Measurements from ENCODE around the gene ERMAP.
"Not testable (repeated sequence)": the region's sequence is repeated elsewhere in the genome, so short reads cannot be mapped to it uniquely, and the experiment has no call there.

ERMAP gene

DNA sequence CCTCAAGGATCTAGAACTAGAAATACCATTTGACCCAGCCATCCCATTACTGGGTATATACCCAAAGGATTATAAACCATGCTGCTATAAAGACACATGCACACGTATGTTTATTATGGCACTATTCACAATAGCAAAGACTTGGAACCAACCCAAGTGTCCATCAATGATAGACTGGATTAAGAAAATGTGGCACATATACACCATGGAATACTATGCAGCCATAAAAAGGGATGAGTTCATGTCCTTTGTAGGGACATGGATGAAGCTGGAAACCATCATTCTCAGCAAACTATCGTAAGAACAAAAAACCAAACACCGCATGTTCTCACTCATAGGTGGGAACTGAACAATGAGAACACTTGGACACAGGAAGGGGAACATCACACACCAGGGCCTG is 2.1 kb upstream of the ERMAP start:
- DNase-seq: not testable (repeated sequence)

- DNase-seq: no peak
Observed at GRCh38 chr1:42815941-42816584, 859 bp upstream of the ERMAP start.

- DNase-seq: no peak
Observed at GRCh38 chr1:42817440-42817767, 482 bp downstream of the ERMAP start.

GRCh38 chr1:42817976-42818375 is 1.1 kb downstream of the ERMAP start:
- DNase-seq: no peak

DNA sequence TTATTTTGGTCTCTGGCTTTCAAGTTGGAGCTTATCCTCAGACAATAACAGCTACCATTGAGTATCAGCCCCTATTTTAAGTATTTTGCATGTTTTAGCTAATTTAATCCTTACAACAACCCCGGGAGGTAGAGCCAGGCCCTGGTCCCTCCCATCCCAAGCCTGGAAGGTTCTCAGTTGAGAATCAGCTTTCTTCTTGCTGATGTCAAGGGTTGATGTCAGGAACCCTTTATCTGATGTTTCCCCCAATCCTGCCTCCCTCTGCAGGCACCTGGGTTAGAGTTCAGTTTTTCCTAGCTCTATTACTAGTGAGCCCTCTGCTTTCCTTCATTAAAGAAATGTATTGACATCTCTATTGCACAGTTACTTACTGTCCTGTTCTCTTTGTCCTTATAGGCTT is 3.9 kb downstream of the ERMAP start:
- DNase-seq: no peak

DNA sequence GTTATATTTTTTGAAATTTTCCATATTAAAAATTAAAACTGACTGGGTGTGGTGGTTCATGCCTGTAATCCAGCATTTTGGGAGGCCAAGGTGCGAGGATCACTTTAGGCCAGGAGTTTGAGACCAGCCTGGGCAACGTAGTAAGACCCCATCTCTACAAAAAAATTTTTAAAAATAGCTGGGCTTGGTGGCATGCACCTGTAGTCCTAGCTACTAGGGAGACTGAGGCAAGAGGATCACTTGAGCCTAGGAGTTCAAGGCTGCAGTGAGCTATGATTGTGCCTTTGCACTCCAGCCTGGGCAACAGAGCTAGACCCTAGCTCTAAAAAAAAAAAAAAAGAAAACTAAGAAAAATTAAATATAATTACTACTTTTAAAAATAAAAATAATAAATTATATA is 4.8 kb downstream of the ERMAP start:
- DNase-seq: no peak

DNA sequence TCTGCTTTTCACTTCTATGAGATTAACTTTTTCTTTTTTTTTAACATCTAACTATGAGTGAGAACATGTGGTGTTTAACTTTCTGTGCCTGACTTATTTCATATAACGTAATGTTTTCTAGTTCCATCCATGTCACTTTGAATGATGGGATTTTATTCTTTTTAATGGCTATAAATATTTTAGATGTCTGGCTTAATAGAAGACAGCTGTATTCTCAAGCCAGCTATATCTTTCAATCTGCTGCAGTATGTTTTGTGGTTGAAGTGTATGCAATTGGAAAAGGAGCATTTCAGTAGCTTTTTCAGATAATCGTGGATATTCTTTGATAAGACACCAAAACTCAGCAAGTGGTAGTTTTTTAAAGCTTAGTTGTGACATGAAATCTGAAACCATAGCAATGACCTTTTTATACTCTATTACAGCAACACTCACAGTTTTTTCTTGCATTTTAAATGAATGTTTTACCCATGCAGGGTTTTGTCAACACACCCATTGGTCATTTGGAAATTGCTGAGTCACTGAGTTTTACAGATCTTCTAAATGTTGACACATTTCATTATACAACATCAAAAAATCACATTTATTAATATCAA is 6.0 kb downstream of the ERMAP start:
- DNase-seq: no peak

DNA sequence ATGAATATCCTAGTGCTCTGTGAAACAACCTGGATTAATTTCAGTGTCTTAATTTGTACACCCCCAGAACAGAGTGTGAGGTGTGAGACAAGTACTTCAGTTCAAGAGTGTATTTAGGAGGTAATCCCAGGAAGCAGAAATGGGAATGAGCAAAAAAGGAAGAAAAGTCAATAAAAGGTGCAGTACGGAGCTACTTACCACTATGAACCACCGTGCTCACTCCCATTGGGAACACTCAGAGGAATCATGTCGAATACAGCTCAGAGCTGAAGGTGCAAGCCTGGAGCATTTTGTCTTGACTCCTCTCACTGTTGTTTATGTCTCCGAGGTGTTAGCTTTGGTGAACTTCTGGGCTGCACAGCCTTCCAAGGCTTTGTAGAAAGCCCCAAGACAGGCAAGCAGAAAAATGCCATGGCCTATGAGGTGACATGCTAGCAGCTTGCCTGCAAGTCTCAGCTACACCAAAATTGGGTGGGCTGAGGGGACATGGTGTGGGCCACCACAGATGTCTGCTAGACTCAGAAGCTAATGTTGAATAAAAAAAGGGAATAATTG is 7.6 kb downstream of the ERMAP start:
- no peak for DNase-seq

DNA sequence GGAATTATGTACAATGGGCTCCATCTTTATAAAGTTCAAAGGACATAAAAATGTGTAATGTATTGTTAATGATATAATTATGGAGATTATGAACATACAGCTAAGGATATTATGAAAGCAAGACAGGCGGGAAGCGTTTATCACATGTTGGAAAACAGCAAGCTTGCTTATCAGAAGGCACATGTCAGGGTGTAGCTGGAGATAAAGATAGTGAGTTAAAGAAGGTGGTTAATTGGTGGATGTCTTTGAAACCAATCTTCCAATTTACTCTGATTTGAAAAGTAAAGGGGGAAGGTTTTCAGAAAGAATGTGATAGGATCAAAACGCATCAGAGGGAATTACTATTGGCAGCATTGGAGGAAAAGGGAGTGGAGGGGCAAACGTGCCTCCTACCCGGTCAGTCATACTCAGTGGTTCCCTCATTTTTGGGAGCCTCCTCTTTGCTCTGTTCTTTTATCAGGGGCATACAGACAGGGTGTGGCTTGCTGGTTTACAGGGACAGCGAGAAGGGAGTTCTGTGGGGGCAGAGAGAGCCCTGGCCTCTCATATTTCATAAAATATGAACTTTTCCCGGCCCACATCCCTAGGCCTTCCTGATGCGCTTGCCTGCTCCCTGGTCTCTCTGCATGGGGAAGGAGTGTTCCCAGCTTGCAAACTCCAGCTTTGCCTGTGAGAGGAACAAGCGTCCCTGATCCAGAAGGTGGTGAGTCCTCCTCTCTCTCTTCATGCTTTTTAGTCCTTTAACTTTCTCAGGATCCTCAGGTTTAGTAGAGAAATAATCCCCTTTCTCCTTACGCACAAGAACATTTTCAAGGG is 8.3 kb downstream of the ERMAP start:
- DNase-seq: no peak

DNA sequence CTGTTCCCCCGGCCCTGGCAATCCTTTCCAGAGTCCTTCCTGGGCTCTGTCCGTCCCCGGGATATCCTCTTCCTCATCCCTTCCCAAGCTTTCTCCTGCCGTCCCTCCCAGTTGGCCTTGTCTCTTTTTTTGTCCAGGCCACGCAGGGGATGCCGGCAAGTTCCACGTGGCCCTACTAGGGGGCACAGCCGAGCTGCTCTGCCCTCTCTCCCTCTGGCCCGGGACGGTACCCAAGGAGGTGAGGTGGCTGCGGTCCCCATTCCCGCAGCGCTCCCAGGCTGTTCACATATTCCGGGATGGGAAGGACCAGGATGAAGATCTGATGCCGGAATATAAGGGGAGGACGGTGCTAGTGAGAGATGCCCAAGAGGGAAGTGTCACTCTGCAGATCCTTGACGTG is 13.7 kb downstream of the ERMAP start:
- DNase-seq: no peak

GRCh38 chr1:42831273-42831672 is 14.4 kb downstream of the ERMAP start:
- DNase-seq: no peak

DNA sequence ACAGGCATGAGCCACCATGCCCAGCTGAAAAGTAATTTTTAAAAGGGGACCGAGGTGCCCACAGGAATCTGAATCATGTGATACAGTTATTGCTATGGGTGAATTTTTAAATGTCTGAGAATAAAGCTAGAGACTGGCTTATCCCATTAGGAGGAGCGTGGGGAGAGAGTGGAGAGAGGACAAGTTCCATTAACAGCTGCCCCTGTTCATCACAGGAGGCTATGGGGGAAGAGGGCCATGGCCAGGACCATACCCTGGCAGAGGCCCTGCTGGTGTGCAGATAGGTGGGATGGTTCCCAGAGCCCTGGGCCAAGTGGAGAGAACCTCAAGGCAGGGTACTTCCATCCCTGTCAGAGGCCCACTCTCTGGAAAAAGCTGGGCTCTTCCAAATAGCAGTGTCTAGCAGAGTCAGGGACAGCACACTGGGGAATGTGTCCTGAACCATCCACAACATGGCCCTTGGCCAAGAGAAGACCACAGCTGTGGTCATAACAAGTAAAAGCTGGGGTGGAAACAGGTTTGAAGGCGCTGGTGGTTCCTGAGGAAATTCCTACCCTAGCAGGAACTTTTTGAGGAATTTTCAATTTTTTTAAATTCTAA is 15.8 kb downstream of the ERMAP start:
- DNase-seq: no peak

DNA sequence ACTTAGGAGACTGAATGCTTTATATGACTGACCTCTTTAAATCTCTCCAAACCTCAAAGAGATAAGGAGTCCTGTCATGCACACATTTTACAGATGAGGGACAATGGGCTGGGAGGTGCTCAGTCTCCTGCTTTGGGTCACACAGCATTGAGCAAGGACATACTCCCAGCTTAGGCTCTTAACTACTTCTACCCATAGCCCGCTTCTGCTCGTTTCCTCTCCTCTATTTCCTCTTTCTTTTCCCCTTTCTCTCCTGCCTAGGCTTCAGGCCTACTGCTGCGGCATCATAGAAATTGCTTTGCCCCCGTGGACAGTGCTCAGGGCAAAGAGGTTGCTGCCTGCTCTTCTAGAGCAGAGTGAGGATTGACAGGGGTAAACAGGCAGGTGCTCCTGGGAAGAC is 17.1 kb downstream of the ERMAP start:
- no peak for DNase-seq

DNA sequence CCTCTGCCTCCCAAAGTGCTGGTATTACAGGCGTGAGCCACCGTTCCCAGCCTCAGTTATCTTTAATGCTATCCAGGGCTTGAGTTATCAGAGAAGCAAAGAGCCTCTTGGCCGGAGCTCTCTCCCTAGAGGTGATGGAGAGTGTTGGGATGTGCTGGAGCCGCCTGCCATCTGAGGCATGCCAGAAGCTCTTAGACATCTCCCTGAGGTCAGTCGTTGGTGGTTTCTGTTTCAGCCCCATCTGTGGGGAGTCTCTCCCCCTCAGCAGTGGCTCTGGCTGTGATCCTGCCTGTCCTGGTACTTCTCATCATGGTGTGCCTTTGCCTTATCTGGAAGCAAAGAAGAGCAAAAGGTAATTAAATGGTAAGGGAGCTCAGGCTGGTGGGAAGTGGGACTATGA is 17.9 kb downstream of the ERMAP start:
- DNase-seq: no peak

- no peak for DNase-seq
Observed at GRCh38 chr1:42835422-42835821, 18.5 kb downstream of the ERMAP start.

GRCh38 chr1:42837709-42838108 is 20.8 kb downstream of the ERMAP start:
- peak; percentile 9 for DNase-seq

DNA sequence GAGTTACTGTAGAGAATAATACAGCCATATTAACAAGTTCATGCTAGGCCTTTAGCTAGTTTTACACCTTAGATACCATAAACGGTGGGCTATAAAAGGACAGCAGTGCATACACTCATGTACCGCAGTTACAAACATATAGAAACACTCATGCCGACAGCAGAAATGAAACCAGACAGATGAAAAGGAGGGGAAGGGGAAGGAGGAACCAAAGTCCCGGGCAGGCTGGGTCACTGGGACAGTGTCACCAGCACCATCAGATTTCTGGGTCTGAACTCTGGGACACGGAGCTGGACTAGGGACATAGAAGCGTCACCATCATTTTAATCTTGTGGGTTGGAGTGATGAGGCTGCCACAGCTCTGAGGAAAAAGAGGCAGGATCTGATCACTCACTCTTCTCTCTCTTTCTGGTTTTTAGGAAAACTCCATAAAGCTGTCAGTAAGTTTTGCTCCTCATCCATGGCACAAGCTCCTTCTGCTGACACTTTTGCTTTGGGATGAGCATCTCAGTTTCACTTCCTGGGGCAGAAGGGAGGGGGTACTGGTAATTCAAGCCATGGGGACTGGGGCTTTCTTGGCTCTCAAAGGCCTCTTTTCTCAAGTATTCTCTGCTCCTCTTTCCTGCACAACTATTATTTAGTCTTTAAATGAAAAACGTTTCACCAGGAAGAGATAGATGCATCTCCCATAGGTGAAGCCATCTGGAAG is 21.7 kb downstream of the ERMAP start:
- DNase-seq: peak; percentile 14

- no peak for DNase-seq
Observed at GRCh38 chr1:42841010-42841409, 24.1 kb downstream of the ERMAP start.

DNA sequence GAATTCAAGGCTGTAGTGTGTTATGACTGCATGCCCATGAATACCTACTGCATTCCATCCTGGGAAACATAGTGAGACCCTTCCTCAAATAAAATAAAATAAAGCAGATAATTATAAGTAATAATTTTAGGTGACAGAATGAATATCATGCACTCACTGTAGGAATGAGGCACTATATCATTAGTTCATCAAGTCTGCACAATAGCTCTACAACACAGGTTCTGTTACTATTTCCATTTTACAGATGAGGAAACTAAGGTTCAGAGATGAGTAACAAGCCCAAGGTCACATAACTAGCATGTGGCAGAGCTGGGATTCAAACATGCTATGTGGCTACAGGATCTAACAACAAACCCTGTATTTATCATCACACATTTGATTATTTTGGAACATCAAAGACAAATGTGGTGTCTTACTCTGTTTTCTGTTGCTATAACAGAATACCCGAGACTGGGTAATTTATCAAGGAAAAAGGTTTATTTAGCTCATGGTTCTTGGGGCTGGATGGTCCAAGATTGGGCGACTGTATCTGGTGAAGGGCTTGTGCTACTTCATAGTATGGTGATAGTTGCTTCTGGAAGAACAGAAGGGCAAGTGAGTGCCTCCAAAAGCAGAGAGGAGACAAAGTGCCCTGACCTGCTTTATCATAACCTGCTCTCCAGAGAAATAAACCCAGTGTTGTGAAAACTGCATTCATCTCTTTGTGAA is 24.7 kb downstream of the ERMAP start:
- no peak for DNase-seq

- no peak for DNase-seq
Observed at GRCh38 chr1:42844592-42845140, 27.7 kb downstream of the ERMAP start.

GRCh38 chr1:42845193-42845592 is 28.3 kb downstream of the ERMAP start:
- DNase-seq: no peak

- DNase-seq: no peak
Observed at GRCh38 chr1:42845866-42846256, 28.9 kb downstream of the ERMAP start.

Measured in midbrain (tissue), 1 donor.